Liver (tissue), 3 donors: ENCODE measurements around the gene TMPRSS13.

ENCODE experiments used
- ATF3 ChIP-seq: IDR thresholded peaks from 2 replicates; pipeline ENCODE4 v1.6.1; 2016; ENCODE audit warnings: antibody characterized with exemption
- CTCF ChIP-seq: fragments of 150-350 bp; IDR thresholded peaks from 2 replicates; pipeline ENCODE4 v1.5.1; 2017; ENCODE audit warnings: improper control_type of control experiment, low read depth, low read length; ENCODE audit not compliant: missing input control
- MAX ChIP-seq: IDR thresholded peaks from 2 replicates; pipeline ENCODE4 v1.6.1; 2016; ENCODE audit warnings: antibody characterized with exemption
- RAD21 ChIP-seq, 2 donors: IDR thresholded peaks; 2 replicates each; pipeline ENCODE4 v1.6.1; 2016; ENCODE audit warnings: antibody characterized with exemption in 2 of 2, mild to moderate bottlenecking in 2 of 2
- ZBTB33 ChIP-seq: IDR thresholded peaks from 2 replicates; pipeline ENCODE4 v1.6.1; 2016; ENCODE audit warnings: antibody characterized with exemption
- donor health status: healthy.
- donor health status: healthy.

GRCh38 chr11:117881217-117881616 is 48.0 kb downstream of the TMPRSS13 start:
- no peak for TF ChIP-seq CTCF
- no peak for TF ChIP-seq RAD21 (IDR thresholded peaks at IDR 0.05)
- TF ChIP-seq ATF3, result no peak
- no peak for TF ChIP-seq ZBTB33
- TF ChIP-seq MAX, result no peak
